Stimulated activated CD4-positive, alpha-beta T cell treated with anti-CD3 and anti-CD28 coated beads, Interleukin-1b, Interleukin-23, amount 100 ng/mL, for 48 hours (primary cell): ENCODE data around the gene TNC.

Experiments
- DNase-seq: peaks from one replicate; pipeline ENCODE4 v3.0.0-alpha.2; 2020

TNC gene

GRCh38 chr9:115117999-115118878, at the start of gene TNC:
TNC (minus strand) TSS chr9:115118157; CDS start chr9:115091018, 27,139 bp downstream.
- DNase-seq, result no peak

DNA sequence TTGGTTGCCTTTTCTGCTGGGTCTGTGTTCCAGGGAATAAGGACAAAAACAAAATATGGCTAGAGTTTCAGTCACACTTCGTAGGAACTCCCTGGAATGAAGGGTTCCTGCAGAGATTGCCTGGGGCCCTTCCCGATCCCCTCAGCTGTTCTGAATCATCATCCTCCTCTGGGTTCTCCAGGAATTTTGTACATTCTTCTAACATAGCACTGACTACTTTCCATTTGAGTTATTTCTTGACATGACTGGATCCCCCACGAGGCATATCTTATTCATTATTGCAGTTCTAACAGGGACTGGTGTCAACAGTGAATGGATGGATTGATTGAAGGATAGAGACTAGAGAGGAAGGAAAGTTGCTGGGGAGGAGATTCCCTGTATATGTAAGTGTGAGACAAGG, 49.2 kb upstream of the TNC start:
- no peak for DNase-seq

DNA sequence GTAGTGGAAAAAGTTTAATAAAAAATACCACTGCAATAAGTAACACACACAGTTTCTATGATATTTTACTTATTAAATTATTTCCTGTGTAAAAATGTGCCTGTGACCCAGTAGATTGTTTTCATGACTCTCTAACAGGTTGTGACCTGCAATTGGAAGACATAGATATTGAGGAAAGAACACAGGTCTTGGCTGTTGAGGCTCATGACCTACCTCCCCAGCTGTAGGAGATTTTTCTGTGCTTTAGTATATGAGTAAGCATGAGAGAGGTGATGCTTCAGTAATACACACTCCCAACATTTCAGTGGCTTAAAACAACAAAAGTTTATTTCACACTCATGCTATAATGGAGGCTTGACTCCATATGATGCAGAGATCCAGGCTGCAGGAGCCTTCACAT, 47.3 kb upstream of the TNC start:
- no peak for DNase-seq

- DNase-seq, result no peak
Measured at GRCh38 chr9:115164511-115164974, 46.6 kb upstream of the TNC start.

DNA sequence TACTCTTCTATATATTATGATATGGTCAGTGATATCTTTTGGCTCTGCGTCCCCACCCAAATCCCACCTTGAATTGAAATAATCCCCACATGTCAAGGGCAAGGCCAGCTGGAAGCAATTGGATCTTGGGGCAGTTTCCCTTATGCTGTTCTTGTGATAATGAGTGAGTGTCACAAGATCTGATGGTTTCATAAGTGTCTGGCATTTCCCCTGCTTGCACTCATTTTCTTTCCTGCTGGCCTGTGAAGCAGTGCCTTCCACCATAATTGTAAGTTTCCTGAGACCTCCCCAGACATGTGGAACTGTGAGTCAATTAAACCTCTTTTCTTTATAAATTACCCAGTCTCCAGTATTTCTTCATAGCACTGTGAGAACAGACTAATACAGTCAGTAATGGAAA, 45.0 kb upstream of the TNC start:
- no peak for DNase-seq

DNA sequence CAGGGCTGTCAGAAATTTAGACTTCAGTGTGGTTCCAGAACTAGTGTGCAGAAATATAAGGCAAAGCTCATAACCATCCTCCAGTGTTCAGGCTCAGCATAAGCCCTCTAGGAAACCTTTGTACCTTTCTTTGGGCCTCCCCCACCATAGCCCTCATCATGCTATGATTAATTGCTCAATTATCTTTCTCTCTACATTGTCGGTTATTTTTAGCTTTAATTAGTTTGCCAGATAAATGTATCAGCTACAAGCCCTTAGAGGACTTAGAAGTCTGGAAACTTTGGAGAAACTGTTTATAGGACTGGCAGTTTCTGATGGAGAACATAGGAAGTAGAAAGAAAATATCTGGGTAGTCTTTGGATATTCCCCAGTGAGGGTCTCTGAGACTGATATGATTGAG, 43.5 kb upstream of the TNC start:
- no peak for DNase-seq

DNA sequence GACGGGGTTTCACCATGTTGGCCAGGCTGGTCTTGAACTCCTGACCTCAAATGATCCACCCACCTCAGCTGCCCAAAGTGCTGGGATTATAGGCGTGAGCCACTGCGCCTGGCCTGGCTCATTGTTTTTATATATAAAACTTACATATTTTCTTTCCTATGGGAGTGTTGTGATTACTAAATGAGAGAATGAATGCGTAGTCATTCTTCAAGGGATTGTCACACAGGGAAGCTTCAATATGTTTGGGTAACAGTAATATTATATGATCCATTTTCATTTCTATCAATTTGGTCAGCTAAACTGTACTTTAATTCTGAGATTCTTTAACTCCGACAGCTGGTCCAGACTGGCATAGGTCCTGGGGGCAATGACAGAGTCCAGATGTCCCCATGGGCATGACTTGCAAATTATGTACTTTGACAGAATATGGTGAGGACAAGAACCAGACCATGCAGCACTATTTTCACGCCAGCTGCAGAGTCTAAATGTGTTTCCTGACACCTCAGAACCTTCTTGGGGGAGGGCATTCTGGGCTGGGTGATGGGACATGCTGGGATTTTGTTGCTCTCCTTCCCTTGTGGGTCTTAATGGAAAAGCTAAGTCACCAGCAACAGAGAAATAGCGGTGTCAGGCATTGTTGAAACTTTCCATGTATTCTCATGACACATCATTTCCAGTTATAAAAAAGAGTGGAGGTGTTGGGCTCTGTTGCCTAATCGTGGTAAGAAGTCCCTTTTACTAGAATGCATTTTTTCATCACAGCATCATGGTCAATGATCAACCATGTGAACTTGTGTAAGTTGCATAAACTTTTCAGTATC, 40.9 kb upstream of the TNC start:
- no peak for DNase-seq

DNA sequence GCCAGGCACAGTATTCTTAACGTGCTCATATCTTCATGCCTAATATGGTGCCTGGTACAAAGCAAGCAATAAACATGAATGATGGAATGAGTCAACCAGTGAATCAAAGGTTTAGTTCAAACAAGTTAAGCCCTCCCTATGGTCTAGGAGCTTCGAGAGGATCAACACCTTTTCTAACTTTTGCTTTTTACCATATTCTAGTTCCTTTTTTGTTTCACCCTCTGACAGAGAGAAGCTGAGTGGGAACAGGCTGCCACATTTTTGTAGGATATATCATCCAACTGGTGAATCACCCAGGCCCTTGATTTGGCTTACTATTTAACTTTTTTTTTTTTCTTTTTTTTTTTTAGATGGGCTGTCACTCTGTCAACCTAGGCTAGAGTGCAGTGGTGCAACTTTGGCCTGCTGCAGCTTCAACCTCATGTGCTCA, 39.3 kb upstream of the TNC start:
- DNase-seq, result no peak

DNA sequence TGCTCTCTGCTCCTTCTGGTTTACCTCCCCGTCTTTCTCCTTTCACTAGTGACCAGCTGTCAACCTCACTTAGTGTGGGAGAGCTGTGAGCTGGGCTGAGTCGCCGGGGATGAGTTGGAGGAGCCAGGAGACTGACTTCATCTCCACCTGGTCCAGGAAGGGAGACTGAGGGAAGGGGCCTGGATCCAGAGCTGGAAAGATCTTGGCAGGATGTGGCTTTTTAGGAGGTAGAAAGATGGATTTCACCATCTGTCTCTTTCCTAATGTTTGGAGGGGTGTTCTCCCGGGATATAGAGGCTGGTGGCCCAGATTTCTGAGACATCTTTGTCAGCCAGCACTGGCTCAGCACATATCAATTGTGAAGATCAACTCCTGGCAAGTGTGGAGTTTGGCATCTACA, 37.1 kb upstream of the TNC start:
- DNase-seq, result no peak

GRCh38 chr9:115154617-115155016, 36.7 kb upstream of the TNC start:
- no peak for DNase-seq

DNA sequence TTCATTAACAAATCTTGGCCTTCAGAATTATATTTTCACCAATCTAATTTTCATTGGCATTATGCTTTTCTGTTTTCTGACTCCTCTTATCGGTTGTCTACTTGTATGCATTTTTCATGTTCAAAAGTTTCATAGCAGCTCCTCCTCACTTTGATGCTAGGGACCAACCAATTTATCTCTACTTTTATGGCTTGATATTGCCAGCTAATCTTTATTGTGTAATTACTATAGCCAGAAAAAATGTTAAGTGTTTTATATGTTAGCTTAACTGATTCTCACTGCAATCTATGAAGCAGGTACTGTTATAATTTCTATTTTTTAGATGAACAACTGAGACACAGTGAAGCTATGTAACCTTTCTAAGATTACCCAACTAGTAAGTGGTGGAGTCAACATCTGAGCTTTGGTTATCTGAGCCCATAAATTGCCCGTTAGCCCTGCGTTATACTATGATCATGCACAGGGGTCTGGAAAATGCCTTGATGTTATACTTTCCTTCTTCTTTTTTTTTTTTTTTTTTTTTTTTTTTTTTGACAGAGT, 34.4 kb upstream of the TNC start:
- no peak for DNase-seq

- DNase-seq, result no peak
Measured at GRCh38 chr9:115148721-115149120, 30.8 kb upstream of the TNC start.

DNA sequence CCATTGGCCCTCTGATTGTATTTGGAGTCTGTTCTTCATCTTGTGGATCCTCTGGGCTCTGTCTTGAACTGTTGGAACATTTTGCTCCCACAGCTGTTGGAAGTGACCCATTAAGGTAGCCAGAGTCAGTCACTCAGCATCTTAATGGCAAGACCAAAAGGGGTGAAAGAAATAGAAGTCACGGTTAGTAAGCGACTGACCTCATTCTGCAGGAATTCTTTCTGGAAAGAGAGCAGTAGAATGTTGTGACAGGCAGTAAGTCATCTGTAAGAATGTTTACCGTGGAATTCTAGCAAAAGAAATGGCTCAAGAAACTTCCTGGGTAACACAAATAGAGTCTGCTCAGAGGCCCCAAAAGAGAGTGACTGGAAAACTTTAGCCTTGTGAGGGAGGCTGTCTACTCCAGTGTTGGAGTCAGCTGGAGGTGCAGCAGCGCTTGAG, 28.6 kb upstream of the TNC start:
- DNase-seq, result no peak

- DNase-seq, result no peak
Measured at GRCh38 chr9:115144706-115145105, 26.7 kb upstream of the TNC start.

DNA sequence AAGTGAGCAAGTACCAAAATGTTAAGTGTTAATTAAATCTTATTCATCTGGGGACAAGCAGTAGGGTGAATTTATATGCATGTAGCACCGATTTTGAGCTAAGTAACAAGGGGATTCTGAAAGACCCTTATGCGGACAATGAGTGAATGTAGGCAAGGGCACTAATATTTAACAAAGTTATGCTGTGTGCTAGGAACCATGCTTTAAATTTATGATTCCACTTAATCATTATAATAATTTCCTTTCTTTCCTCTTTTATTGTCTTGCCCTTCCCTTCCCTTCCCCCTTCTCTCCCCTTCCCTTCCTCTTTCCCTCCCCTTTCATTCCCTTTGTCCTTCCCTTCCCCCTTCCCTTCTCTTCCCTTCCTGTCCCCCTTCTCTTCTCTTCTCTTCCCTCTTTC, 25.7 kb upstream of the TNC start:
- no peak for DNase-seq

- no peak for DNase-seq
Measured at GRCh38 chr9:115142517-115143270, 24.7 kb upstream of the TNC start.

DNA sequence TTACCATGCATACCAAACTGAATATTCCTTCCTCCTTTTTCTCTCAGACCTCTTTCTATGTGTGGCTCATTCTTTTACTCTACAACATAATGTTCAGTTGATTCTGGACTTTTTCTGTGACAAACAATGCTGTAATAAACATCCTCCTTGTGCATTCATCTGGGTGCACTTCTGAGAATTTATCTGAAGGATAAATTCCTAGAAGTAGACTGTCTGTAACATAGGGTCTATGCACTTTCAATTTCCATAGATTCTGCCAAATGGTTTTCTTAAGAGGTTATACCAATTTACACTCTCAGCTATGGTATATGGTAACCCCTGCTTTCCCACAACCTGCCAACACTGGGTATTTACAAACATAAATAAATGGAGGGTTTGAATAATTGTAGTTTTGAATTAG, 24.1 kb upstream of the TNC start:
- no peak for DNase-seq

DNA sequence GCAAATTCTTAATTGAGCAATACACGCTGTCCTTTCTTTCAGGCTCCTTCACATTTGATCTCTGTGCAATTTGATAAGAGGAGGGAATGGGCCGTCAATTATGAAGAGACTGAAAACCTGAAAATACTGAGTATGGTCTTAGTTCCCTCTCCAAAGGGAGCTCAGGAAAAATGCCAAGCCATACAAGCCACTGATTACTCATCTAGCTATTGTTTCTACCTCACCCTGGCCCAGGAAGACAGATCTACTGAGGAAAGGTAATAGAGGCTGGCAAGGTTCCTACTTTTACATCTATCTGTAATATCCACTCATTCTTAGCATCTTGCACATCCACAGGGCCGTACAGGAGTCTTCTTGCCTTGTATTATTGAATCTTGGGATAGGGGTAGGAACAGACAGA, 23.7 kb upstream of the TNC start:
- no peak for DNase-seq

DNA sequence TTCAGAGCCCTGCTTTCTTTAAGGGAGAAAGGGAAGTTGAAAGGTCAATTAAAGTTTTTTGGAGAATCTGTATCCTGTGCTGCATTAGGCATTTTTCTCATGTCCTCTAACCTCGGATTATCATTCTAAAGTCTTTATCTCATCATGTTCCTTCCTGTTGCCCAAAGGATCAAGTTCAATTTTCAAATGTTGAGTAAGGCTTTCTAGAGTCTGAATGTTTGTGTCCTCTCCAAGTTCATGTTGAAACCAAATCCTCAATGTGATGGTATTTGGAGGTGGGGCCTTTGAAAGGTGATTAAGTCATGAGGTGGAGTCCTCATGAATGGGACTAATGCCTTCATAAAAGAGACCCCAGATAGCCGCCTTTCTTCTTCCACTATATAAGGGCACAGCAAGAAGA, 20.2 kb upstream of the TNC start:
- no peak for DNase-seq

GRCh38 chr9:115137526-115137925, 19.6 kb upstream of the TNC start:
- no peak for DNase-seq

DNA sequence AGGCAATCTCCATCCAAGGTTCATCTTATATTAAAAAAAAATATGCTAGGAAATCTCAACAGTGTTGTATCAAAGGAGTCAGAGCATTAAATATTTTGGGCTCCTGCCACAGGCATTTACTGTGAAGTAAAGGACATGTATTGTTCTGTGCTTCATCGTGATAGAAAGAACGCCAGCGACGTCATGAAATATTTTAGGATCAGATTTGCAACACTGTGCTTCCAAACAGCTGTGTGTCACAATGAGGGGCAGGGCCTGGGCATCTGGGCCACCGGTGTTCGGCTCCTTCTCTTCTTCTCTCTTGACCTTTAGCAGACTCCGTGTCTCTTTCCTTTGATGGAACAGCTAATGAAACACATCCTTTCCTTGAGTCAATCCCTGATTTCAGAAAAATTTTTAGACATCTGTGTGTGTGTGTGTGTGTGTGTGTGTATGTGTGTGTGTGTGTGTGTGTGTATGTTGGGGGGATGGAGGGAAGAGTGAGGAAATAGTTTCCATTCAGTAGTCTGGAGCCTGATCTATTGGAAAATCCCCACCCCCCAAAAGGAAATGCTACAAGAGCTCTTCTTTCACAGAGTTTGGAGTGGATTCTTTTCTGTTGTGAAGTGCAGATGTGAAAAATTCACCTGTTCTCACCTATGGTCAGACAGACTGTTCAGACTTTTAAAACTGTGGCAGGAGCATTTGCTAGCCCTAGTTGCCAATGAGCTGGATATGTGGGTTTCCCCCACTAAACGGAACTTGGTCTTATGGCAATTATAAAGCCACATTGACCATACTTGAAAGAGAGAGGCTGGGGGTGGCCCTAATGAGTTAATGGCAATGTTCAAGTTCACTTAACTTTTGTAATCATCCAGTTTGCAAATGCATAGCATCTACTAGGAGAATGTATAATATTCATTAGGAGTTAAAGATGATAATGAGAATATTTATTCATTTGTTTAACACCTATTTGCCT, 18.1 kb upstream of the TNC start:
- DNase-seq, result no peak

DNA sequence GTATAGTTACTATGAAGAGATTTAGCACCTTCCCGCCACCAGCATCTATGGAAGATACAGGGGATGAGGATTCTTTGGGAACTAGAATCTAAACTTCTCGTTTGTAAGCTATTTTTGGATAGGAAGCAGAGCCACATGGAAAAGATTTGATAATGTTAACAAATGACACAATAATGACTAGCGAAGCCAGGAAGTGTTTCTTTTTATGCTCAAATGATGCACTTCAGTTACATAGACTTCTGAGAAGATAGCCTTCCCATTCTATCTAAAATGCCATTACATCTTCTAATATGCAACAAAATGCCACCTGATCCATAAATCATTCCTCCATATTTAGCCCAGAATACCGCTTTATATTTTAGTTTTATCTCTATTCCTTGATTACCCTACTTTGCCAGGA, 17.0 kb upstream of the TNC start:
- no peak for DNase-seq
